Left ventricle myocardium inferior (tissue), 1 donor: Measurements from ENCODE around the gene USH2A. TPM values are rescaled to one million over a fixed set of nuclear protein-coding genes. Genes with fewer than 3 reads are reported as not detected.

Experiments used
- DNase-seq: peaks from one replicate; pipeline ENCODE4 v3.0.0-alpha.2; 2020
- H3K27ac ChIP-seq: fragments of 200-600 bp; replicated peaks from 2 replicates; pipeline ENCODE4 v1.8.0; 2021
- H3K27me3 ChIP-seq: fragments of 200-600 bp; 2 replicates; pipeline ENCODE4 v1.8.0; 2021; ENCODE audit warnings: low read depth
- H3K36me3 ChIP-seq: fragments of 200-600 bp; 2 replicates; pipeline ENCODE4 v1.8.0; 2021
- H3K4me1 ChIP-seq: fragments of 200-600 bp; 2 replicates; pipeline ENCODE4 v1.8.0; 2021
- H3K4me3 ChIP-seq: fragments of 200-600 bp; 2 replicates; pipeline ENCODE4 v1.8.0; 2021; ENCODE audit warnings: mild to moderate bottlenecking, moderate library complexity
- H3K9me3 ChIP-seq: fragments of 200-600 bp; replicated peaks from 2 replicates; pipeline ENCODE4 v1.8.0; 2021
- intact Hi-C: fragments of 100-400 bp; cut with micrococcal nuclease; formaldehyde crosslinking; loops from one replicate; pipeline ENCODE4 v1.11.0; 2022
- total RNA-seq: library from RNA; stranded (reverse); fragmentation: NEBNext Ultra II Directional; extraction: Animal tissue kit (Norgen Biotek cat#: 25700); gene quantifications from one replicate; pipeline ENCODE4 v1.2.1, GENCODE V29; 2021
- TF ChIP-seq, protein P1 (sequence below): fragments of 200-600 bp; IDR thresholded peaks from 2 replicates; pipeline ENCODE4 v1.8.0; 2021; ENCODE audit warnings: antibody characterized with exemption, mild to moderate bottlenecking, borderline replicate concordance
- donor health status: DM: no; HTN: yes; CAD: no; lungs with severe emphysema.

Gene USH2A
- total RNA-seq, 1 donor from 2014 or later: 3.6 TPM

DNA sequence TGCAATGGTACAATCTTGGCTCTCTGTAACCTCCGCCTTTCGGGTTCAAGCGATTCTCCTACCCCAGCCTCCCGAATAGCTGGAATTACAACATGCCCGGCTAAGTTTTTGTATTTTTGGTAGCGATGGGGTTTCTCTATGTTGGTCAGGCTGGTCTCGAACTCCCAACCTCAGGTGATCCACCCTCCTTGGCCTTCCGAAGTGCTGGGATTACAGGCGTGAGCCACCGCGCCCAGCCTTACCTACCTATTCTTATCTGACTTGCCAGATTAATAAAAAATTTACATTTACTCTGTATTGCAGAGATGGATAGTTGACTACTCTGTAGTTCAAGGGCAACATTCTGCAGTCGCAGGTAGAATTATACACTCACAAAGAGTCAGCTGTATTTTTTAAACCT, 496.6 kb downstream of the USH2A start:
- no peak overlapping the region for H3K27ac ChIP-seq
- intact Hi-C loops: no loop called here
- H3K9me3 ChIP-seq: no peaks in the 10 kb centered on the region
- H3K36me3 ChIP-seq: no peaks in the 10 kb centered on the region
- no peaks in the 10 kb centered on the region for H3K27me3 ChIP-seq
- H3K4me1 ChIP-seq: no peaks in the 10 kb centered on the region
- DNase-seq: no peak
- TF ChIP-seq, protein P1, sequence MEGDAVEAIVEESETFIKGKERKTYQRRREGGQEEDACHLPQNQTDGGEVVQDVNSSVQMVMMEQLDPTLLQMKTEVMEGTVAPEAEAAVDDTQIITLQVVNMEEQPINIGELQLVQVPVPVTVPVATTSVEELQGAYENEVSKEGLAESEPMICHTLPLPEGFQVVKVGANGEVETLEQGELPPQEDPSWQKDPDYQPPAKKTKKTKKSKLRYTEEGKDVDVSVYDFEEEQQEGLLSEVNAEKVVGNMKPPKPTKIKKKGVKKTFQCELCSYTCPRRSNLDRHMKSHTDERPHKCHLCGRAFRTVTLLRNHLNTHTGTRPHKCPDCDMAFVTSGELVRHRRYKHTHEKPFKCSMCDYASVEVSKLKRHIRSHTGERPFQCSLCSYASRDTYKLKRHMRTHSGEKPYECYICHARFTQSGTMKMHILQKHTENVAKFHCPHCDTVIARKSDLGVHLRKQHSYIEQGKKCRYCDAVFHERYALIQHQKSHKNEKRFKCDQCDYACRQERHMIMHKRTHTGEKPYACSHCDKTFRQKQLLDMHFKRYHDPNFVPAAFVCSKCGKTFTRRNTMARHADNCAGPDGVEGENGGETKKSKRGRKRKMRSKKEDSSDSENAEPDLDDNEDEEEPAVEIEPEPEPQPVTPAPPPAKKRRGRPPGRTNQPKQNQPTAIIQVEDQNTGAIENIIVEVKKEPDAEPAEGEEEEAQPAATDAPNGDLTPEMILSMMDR: no peak
- H3K4me3 ChIP-seq: no peak overlapping the region

DNA sequence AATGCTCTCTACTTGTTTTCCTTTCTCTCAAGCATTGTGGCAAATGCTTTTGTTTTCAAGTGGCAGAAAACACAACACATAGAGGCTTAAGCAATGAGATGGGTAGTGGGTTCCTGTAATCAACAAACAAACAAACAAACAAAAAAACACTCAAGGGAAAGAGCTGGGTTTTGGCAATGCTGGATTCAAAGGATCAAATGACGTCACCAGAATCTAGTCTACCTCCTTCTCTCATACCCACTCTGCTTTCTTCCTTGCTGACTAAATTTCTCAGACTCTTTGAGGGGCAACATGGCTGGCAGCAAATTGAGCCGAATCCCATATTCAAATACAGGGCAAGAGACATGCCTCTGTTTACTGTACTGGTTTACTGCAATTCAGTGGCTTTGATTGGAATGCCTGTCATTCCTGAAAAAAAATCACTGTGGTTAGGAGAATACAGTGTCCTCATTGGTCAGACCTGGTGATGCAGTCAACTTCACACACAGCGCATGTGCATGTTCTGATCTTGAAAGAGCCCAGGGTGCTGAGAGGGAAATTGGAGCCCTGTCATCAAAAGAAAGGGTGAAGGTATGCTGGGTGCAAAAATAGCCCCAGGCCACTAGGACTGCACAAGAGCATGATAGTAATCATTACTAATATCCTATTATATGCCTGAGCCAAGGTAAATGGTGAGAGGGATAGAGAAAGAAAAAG, 500.0 kb downstream of the USH2A start:
- Histone ChIP-seq H3K36me3 (no peaks in the 10 kb centered on the region), H3K4me1 (no peaks in the 10 kb centered on the region), H3K27ac (no peak overlapping the region), H3K9me3 (no peaks in the 10 kb centered on the region), H3K4me3 (no peak overlapping the region), H3K27me3 (no peaks in the 10 kb centered on the region)
- TF ChIP-seq, protein P1: no peak
- DNase-seq: no peak
- intact Hi-C loops: no loop called here

DNA sequence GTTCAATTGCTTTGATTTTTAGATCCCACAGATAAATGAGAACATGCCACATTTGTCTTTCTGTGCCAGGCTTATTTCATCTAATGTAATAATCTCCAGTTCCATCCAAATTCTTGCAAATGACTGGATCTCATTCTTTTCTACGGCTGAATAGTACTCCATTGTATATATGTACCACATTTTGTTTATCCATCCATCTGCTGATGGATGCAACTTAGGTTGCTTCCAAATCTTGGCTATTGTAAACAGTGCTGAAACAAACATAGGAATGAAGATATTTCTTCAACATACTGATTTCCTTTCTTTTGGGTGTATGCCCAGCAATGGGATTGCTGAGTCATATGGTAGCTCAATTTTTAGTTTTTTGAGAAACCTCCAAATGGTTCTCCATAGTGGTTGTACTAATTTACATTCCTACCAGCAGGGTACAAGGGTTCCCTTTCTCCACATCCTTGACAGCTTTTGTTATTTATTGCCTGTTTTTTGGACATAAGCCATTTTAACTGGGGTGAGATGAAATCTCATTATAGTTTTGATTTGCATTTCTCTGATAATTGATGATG, 511.8 kb downstream of the USH2A start:
- Histone ChIP-seq H3K4me1 (no peaks in the 10 kb centered on the region), H3K9me3 (no peaks in the 10 kb centered on the region), H3K36me3 (no peaks in the 10 kb centered on the region), H3K27ac (no peak overlapping the region), H3K27me3 (no peaks in the 10 kb centered on the region), H3K4me3 (no peak overlapping the region)
- DNase-seq: no peak
- TF ChIP-seq, protein P1: no peak
- intact Hi-C loops: no loop called here

DNA sequence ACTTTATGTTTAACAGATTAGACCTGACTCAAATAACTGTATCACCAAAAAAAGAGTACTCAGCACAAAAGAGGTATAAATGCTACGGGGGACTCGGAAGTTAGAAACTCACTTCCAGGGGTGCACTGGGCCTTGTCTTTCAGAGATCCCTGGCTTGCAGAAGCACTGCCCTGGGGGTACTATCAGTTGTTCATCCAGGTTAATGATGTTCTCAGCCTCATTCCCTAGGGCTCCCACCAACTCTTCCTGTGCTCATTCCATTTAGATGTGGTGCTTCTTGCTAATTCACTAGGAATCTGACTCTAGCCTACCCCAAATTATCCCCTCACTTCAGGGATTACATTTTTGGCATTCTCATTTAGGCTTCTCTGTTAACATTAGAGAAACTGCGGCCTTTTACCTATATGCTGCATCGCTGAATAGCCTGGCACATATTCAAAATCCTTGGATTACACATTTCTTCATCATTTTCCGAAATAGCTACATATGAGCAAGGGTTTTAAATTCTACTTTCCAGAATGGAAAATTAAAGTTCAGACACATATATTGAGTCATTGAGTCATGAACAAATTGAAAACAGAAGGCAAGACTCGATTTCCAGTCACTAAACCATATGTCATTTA, 517.6 kb downstream of the USH2A start:
- DNase-seq: no peak

DNA sequence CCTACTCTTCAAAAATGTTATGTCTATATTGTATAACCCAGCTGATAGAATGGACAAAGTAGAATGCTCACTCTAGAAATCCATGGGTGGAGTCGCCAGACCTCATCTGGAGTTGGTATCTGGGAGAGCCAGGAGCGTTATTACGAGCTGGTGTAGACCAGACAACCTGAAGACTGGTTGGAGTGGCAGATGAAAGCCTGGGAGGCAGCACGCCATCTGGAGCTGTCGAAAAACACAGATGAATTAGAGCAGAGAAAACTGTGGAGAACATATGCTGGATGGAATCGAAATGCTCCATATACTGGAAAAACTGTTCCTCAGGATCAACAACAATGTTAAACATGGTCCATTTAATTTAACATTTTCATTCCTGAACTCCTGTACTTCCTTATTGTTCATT, 522.6 kb downstream of the USH2A start:
- no peaks in the 10 kb centered on the region for H3K36me3 ChIP-seq
- TF ChIP-seq, protein P1: no peak
- no peak overlapping the region for H3K27ac ChIP-seq
- no peak for DNase-seq
- no peak overlapping the region for H3K4me3 ChIP-seq
- H3K27me3 ChIP-seq: no peaks in the 10 kb centered on the region
- H3K4me1 ChIP-seq: no peaks in the 10 kb centered on the region
- H3K9me3 ChIP-seq: no peaks in the 10 kb centered on the region
- intact Hi-C loops: no loop called here

More for the DNA sequence above, 517.6 kb downstream of the USH2A start:
- no peaks in the 10 kb centered on the region for H3K36me3 ChIP-seq
- intact Hi-C loops: no loop called here
- H3K4me1 ChIP-seq: no peaks in the 10 kb centered on the region
- no peaks in the 10 kb centered on the region for H3K27me3 ChIP-seq
- no peak overlapping the region for H3K27ac ChIP-seq
- H3K9me3 ChIP-seq: no peaks in the 10 kb centered on the region
- TF ChIP-seq, protein P1: no peak
- H3K4me3 ChIP-seq: no peak overlapping the region
